Measurements from ENCODE around the gene GBF1.

DNA sequence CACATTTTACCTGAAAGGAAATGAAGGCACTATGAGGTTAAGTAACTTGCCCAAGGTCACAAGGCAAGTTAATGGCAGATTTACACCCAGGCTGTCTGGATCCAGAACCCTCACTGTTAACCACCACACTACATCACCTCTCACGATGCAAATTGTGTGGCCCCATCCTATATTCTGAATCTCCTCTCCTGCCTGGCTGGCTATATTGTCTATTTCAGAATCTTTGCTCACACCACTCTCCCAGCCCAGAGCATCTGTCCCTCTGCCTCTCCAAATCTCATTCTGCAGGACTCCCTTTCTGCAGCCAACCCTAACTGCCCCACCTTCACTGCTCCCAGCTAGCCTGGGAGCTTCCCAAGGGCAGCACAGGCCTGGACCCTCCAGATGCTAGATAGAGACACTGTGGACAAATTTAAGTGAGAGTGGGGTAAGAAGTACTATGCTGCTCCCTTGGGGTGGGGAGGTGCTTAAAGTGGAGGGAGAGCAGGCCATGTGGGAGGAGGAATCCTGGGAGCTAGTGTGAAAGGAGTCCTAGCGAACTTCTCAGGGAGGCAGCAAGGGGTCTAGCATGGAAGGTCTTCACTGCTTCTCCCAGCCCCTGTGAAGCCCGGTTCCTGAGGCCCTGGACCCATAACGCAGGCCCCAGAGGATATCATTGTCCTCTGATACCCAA is 186.3 kb downstream of the GBF1 start:
- TF ChIP-seq, protein P1, sequence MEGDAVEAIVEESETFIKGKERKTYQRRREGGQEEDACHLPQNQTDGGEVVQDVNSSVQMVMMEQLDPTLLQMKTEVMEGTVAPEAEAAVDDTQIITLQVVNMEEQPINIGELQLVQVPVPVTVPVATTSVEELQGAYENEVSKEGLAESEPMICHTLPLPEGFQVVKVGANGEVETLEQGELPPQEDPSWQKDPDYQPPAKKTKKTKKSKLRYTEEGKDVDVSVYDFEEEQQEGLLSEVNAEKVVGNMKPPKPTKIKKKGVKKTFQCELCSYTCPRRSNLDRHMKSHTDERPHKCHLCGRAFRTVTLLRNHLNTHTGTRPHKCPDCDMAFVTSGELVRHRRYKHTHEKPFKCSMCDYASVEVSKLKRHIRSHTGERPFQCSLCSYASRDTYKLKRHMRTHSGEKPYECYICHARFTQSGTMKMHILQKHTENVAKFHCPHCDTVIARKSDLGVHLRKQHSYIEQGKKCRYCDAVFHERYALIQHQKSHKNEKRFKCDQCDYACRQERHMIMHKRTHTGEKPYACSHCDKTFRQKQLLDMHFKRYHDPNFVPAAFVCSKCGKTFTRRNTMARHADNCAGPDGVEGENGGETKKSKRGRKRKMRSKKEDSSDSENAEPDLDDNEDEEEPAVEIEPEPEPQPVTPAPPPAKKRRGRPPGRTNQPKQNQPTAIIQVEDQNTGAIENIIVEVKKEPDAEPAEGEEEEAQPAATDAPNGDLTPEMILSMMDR (IDR thresholded peaks at IDR 0.05) = no peak
- TF ChIP-seq POLR2A (IDR thresholded peaks at IDR 0.05) = no peak

Measured in gastroesophageal sphincter (tissue), 3 donors.